ENCODE results near the gene SHFL. TPM values are rescaled to one million over a fixed set of nuclear protein-coding genes. Genes with fewer than 3 reads are reported as not detected.

Gene SHFL
- polyA plus RNA-seq, 3 donors = 12.6 to 106 (median 17.6) TPM

DNA sequence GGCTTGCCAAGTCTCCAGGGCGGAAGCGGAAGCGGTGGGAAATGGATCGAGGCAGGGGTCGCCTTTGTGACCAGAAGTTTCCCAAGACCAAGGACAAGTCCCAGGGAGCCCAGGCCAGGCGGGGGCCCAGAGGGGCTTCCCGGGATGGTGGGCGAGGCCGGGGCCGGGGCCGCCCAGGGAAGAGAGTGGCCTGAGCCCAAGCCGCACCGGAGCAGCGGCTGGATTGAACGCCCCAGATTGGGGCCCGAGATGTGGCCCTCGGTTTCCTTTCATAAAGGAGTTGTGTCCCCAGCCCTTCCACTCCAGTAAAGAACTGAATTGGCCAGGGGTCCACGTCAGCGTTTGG, 24.8 kb downstream of the SHFL start:
- DNase-seq = no peak
- WGBS (ENCODE audit: insufficient coverage) = 95% methylated on average over 19 of the region's 19 CpGs
- no peak overlapping the region for H2AFZ ChIP-seq (ENCODE audit: insufficient read depth, low read depth, low read length, poor library complexity, severe bottlenecking)
- peaks cover 35% of the 10 kb centered on the region for H4K20me1 ChIP-seq (ENCODE audit: insufficient read depth, low read length)
- Mint-ChIP-seq H3K27me3 (ENCODE audit: low read depth in 3 of 3) (peaks cover 0 to 1% (median 0%) of the 10 kb centered on the region in 3 donors), H3K4me3 (peak overlapping the region in 1 of 2 donors; percentile 30), H3K27ac (peak overlapping the region in 6 of 7 donors; percentile 72 to 96 (median 93)), H3K36me3 (peaks cover 50 to 66% of the 10 kb centered on the region in 2 donors), H3K9me3 (no peaks in the 10 kb centered on the region), H3K4me1 (peaks cover 43% of the 10 kb centered on the region)
- peak overlapping the region; percentile 44 for H3K9ac ChIP-seq (ENCODE audit: insufficient read depth, low read length, poor library complexity, severe bottlenecking)
- peak overlapping the region; percentile 20 for H3K4me2 ChIP-seq (replicated peaks; ENCODE audit: extremely low read depth, low read length, poor library complexity, severe bottlenecking)
- intact Hi-C loops (cut with micrococcal nuclease) = no loop called here
- H3K27me3 ChIP-seq (ENCODE audit: control insufficient read depth in 2 of 2, insufficient read depth in 2 of 2, low read length in 2 of 2) = no peaks in the 10 kb centered on the region
- H3K4me1 ChIP-seq (ENCODE audit: control insufficient read depth in 1 of 2, insufficient read depth in 2 of 2, low read length in 2 of 2) = peaks cover 42 to 55% of the 10 kb centered on the region in 2 donors
- no peaks in the 10 kb centered on the region for H3K9me3 ChIP-seq (replicated peaks in 1 of 2; ENCODE audit: control insufficient read depth in 1 of 2, insufficient read depth in 1 of 2, low read length in 2 of 2)
- H3K36me3 ChIP-seq (replicated peaks in 1 of 2; ENCODE audit: control insufficient read depth in 1 of 2, insufficient read depth in 2 of 2, low read length in 2 of 2) = peaks cover 49 to 61% of the 10 kb centered on the region in 2 donors
- TF ChIP-seq, protein P1, sequence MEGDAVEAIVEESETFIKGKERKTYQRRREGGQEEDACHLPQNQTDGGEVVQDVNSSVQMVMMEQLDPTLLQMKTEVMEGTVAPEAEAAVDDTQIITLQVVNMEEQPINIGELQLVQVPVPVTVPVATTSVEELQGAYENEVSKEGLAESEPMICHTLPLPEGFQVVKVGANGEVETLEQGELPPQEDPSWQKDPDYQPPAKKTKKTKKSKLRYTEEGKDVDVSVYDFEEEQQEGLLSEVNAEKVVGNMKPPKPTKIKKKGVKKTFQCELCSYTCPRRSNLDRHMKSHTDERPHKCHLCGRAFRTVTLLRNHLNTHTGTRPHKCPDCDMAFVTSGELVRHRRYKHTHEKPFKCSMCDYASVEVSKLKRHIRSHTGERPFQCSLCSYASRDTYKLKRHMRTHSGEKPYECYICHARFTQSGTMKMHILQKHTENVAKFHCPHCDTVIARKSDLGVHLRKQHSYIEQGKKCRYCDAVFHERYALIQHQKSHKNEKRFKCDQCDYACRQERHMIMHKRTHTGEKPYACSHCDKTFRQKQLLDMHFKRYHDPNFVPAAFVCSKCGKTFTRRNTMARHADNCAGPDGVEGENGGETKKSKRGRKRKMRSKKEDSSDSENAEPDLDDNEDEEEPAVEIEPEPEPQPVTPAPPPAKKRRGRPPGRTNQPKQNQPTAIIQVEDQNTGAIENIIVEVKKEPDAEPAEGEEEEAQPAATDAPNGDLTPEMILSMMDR (IDR thresholded peaks at IDR 0.05) = no peak
- H3K4me3 ChIP-seq (replicated peaks in 1 of 3; ENCODE audit: low read depth in 2 of 3, low read length in 3 of 3) = peak overlapping the region in 1 of 3 experiments; percentile 69
- peaks cover 33% of the 10 kb centered on the region for H3K79me2 ChIP-seq (ENCODE audit: insufficient read depth, low read length)
- H3K27ac ChIP-seq (ENCODE audit: low read depth in 1 of 2, low read length in 2 of 2) = peak overlapping the region; percentile 77 to 89

DNA sequence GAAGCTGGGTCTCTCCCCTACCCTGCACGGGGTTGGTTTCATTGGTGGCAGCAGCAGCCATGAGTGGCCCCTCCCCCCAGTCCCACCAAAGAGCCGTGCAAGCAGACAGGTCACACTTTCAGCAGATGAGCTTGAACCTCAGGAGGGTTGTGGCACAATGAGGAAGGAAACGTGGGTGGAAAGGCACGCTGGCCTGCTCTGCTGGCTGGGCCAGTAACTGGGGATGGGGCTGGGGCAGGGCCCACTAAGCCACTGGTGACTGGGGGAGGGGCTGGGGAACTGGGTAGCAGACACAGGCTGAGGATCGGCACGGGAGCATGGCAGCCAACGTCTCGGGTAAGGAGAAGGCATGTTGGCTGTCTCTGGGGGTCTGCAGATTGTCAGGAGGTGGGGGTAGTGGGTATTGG, 25.3 kb downstream of the SHFL start, which contains the start of gene P2RY11:
Gene P2RY11 (plus strand): TSS at position 289 of the 407 bp plus-strand sequence. CDS start 29 bp downstream, at position 318.
- intact Hi-C loops (cut with micrococcal nuclease) = no loop called here
- peak within 1 kb of the TSS; percentile 93 to 97 (median 94) for H3K27ac Mint-ChIP-seq
- H3K9me3 ChIP-seq (replicated peaks in 1 of 2; ENCODE audit: control insufficient read depth in 1 of 2, insufficient read depth in 1 of 2, low read length in 2 of 2) = no peaks in the 10 kb centered on the region
- WGBS (ENCODE audit: insufficient coverage) = 21% methylated on average over 6 of the region's 8 CpGs
- H4K20me1 ChIP-seq (ENCODE audit: insufficient read depth, low read length) = peaks cover 40% of the 10 kb centered on the region
- no peaks in the 10 kb centered on the region for H3K27me3 ChIP-seq (ENCODE audit: control insufficient read depth in 2 of 2, insufficient read depth in 2 of 2, low read length in 2 of 2)
- peaks cover 0 to 1% (median 0%) of the 10 kb centered on the region in 3 donors for H3K27me3 Mint-ChIP-seq (ENCODE audit: low read depth in 3 of 3)
- peaks cover 54 to 66% of the 10 kb centered on the region in 2 donors for H3K36me3 ChIP-seq (replicated peaks in 1 of 2; ENCODE audit: control insufficient read depth in 1 of 2, insufficient read depth in 2 of 2, low read length in 2 of 2)
- H3K4me3 Mint-ChIP-seq = peak within 1 kb of the TSS; percentile 59 to 89
- peak within 1 kb of the TSS; percentile 44 for H3K9ac ChIP-seq (ENCODE audit: insufficient read depth, low read length, poor library complexity, severe bottlenecking)
- H3K27ac ChIP-seq (ENCODE audit: low read depth in 1 of 2, low read length in 2 of 2) = peak within 1 kb of the TSS; percentile 77 to 89
- peaks cover 42 to 50% of the 10 kb centered on the region in 2 donors for H3K4me1 ChIP-seq (ENCODE audit: control insufficient read depth in 1 of 2, insufficient read depth in 2 of 2, low read length in 2 of 2)
- H3K79me2 ChIP-seq (ENCODE audit: insufficient read depth, low read length) = peaks cover 34% of the 10 kb centered on the region
- DNase-seq = peak; percentile 57 to 80 (median 59)
- TF ChIP-seq, protein P1 (IDR thresholded peaks at IDR 0.05) = no peak
- peak within 1 kb of the TSS; percentile 78 for H3K4me2 ChIP-seq (replicated peaks; ENCODE audit: extremely low read depth, low read length, poor library complexity, severe bottlenecking)
- H3K36me3 Mint-ChIP-seq = peaks cover 55 to 71% of the 10 kb centered on the region in 2 donors
- no peaks in the 10 kb centered on the region for H3K9me3 Mint-ChIP-seq
- peaks cover 42% of the 10 kb centered on the region for H3K4me1 Mint-ChIP-seq
- H2AFZ ChIP-seq (ENCODE audit: insufficient read depth, low read depth, low read length, poor library complexity, severe bottlenecking) = peak within 1 kb of the TSS; percentile 48
- H3K4me3 ChIP-seq (replicated peaks in 1 of 3; ENCODE audit: low read depth in 2 of 3, low read length in 3 of 3) = peak within 1 kb of the TSS in 1 of 3 experiments; percentile 69
